HepG2 (cell line): ENCODE results near the gene BEND3. TPM values are rescaled to one million over a fixed set of nuclear protein-coding genes. Genes with fewer than 3 reads are reported as not detected.

Experiments
- AKAP8 ChIP-seq: sonication (generic); formaldehyde crosslinking; IDR thresholded peaks from 2 replicates; pipeline ENCODE4 v1.5.1; 2020; ENCODE audit warnings: mild to moderate bottlenecking, missing genetic modification reagents
- ELF3 ChIP-seq: IDR thresholded peaks from 2 replicates; pipeline ENCODE4 v1.6.1; 2016; ENCODE audit warnings: missing genetic modification reagents, missing compliant biosample characterization
- FOXK1 ChIP-seq: sonication (generic); formaldehyde crosslinking; IDR thresholded peaks from 2 replicates; pipeline ENCODE4 v1.4.0; 2020; ENCODE audit warnings: low read depth, missing genetic modification reagents, borderline replicate concordance
- HMG20A ChIP-seq: IDR thresholded peaks from 2 replicates; pipeline ENCODE4 v1.6.1; 2016; ENCODE audit warnings: borderline replicate concordance
- MAFG ChIP-seq: sonication (generic); formaldehyde crosslinking; IDR thresholded peaks from 2 replicates; pipeline ENCODE4 v1.5.1; 2020; ENCODE audit warnings: mild to moderate bottlenecking, missing genetic modification reagents
- MEIS2 ChIP-seq: sonication (generic); formaldehyde crosslinking; IDR thresholded peaks from 2 replicates; pipeline ENCODE4 v1.9.0; 2021; ENCODE audit warnings: mild to moderate bottlenecking, missing genetic modification reagents
- NFKB2 ChIP-seq: sonication (generic); formaldehyde crosslinking; IDR thresholded peaks from 2 replicates; pipeline ENCODE4 v1.4.0; 2020; ENCODE audit warnings: missing genetic modification reagents, borderline replicate concordance
- TCF7 ChIP-seq: sonication (generic); IDR thresholded peaks from 2 replicates; pipeline ENCODE4 v1.6.1; 2016; ENCODE audit warnings: antibody characterized with exemption, low read depth
- THAP11 ChIP-seq: IDR thresholded peaks from 2 replicates; pipeline ENCODE4 v1.6.1; 2016; ENCODE audit warnings: missing biosample characterization, missing genetic modification reagents
- TOPORS ChIP-seq: sonication (generic); formaldehyde crosslinking; IDR thresholded peaks from 2 replicates; pipeline ENCODE4 v1.8.0; 2023; ENCODE audit warnings: mild to moderate bottlenecking, missing genetic modification reagents
- ZNF3 ChIP-seq: IDR thresholded peaks from 2 replicates; pipeline ENCODE4 v1.7.0; 2017; ENCODE audit warnings: inconsistent platforms
- ZNF335 ChIP-seq: sonication (generic); formaldehyde crosslinking; IDR thresholded peaks from 2 replicates; pipeline ENCODE4 v1.4.0; 2020; ENCODE audit warnings: missing genetic modification reagents
- ZNF644 ChIP-seq: IDR thresholded peaks from 2 replicates; pipeline ENCODE4 v1.6.1; 2016; ENCODE audit warnings: low read depth
- ZNF678 ChIP-seq: sonication (generic); formaldehyde crosslinking; IDR thresholded peaks from 2 replicates; pipeline ENCODE4 v1.4.0; 2020; ENCODE audit warnings: mild to moderate bottlenecking, missing genetic modification reagents
- ZNF790 ChIP-seq: sonication (generic); formaldehyde crosslinking; IDR thresholded peaks from 2 replicates; pipeline ENCODE4 v1.8.0; 2022; ENCODE audit warnings: missing genetic modification reagents, mild to moderate bottlenecking, borderline replicate concordance
- polyA plus RNA-seq, 8 experiments: library from polyadenylated mRNA; depleted of rRNA in 3 of 8; stranded (reverse) in 7 of 8; unstranded in 1 of 8; fragments of >200 nt; fragmentation: Illumina TruSeq in 4 of 8; extraction: Trizol in 4 of 8; gene quantifications; 2 replicates each; pipeline versions ENCODE4 v1.2.1 to v1.2.3, GENCODE V29; 2011 to 2016; ENCODE audit warnings: low read depth in 4 of 8, missing spikeins in 1 of 8, mixed read lengths in 1 of 8; ENCODE audit not compliant: insufficient read depth in 1 of 8
- total RNA-seq, 5 experiments: library from RNA; depleted of rRNA; stranded (reverse); fragments of >200 nt; fragmentation: Illumina TruSeq; extraction: Trizol; gene quantifications; 2 replicates each; pipeline ENCODE4 v1.2.3, GENCODE V29; 2016; ENCODE audit warnings: low read depth in 1 of 5
- TF ChIP-seq, protein P1 (sequence below): conservative IDR thresholded peaks from 2 replicates; pipeline ENCODE4 v1.6.1; 2018; ENCODE audit warnings: missing genetic modification reagents
- TF ChIP-seq, protein P2 (sequence below): sonication (generic); formaldehyde crosslinking; IDR thresholded peaks from 2 replicates; pipeline ENCODE4 v1.4.0; 2020; ENCODE audit warnings: missing genetic modification reagents, borderline replicate concordance
- TF ChIP-seq, protein P3 (sequence below): sonication (generic); formaldehyde crosslinking; IDR thresholded peaks from 2 replicates; pipeline ENCODE4 v1.8.0; 2022; ENCODE audit warnings: missing genetic modification reagents, low read depth, mild to moderate bottlenecking, borderline replicate concordance
- TF ChIP-seq, protein P4 (sequence below): sonication (generic); formaldehyde crosslinking; IDR thresholded peaks from 2 replicates; pipeline ENCODE4 v1.4.0; 2020; ENCODE audit warnings: missing genetic modification reagents, borderline replicate concordance

Gene BEND3
- total and polyA plus RNA-seq, 2 of the 13 experiments (the other 11 are each of a cell fraction or from before 2014, with no cell fraction given) = 1.4 to 5.8 TPM

DNA sequence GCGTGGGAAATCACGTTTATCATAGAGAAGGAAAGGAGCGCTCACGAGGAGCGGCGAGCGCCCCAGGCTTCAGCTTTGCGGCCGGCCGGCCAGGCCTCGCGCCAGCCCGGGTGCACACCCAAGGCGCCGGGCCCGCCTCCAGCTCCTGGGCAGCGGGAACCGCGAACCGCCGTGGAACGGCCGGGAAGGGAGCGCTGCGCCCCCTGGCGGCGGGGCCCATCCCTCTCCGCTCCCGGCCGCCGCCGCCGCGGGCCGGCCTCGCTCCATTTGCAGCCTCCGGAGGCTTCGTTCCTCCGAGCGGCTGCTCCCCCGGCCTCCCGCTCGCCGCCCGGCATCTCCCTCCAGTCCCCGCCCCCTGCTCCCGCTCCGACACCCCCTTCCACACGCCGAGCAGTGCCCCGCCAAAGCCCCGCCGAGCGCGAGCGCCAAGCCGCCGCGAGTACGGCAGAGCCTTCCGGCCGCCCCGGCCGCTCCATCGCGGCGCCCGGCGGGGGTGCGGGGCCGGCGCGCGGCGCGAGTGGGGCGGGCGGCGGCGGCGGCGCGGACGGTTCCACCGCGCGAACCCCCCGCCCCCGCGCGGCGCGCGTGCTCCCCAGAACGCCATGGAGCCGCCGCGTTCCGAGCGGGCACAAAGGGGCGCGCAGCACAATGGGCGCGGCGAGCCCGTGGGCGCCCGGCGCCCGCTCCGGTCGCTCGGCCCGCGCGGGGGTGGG is 946 bp downstream of the BEND3 start (continued):
- TF ChIP-seq, protein P1, sequence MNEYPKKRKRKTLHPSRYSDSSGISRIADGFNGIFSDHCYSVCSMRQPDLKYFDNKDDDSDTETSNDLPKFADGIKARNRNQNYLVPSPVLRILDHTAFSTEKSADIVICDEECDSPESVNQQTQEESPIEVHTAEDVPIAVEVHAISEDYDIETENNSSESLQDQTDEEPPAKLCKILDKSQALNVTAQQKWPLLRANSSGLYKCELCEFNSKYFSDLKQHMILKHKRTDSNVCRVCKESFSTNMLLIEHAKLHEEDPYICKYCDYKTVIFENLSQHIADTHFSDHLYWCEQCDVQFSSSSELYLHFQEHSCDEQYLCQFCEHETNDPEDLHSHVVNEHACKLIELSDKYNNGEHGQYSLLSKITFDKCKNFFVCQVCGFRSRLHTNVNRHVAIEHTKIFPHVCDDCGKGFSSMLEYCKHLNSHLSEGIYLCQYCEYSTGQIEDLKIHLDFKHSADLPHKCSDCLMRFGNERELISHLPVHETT (CRISPR knock-in tag) = peak; percentile 59
- TF ChIP-seq, protein P2, sequence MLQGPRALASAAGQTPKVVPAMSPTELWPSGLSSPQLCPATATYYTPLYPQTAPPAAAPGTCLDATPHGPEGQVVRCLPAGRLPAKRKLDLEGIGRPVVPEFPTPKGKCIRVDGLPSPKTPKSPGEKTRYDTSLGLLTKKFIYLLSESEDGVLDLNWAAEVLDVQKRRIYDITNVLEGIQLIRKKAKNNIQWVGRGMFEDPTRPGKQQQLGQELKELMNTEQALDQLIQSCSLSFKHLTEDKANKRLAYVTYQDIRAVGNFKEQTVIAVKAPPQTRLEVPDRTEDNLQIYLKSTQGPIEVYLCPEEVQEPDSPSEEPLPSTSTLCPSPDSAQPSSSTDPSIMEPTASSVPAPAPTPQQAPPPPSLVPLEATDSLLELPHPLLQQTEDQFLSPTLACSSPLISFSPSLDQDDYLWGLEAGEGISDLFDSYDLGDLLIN (CRISPR knock-in tag) = 0 out of 2 replicates have a peak, but pooled peaks have one; percentile 65
- TF ChIP-seq ZNF335 (CRISPR knock-in tag) = no peak
- TF ChIP-seq MAFG (CRISPR knock-in tag) = no peak
- no peak for TF ChIP-seq AKAP8 (CRISPR knock-in tag)
- TF ChIP-seq ZNF3 (CRISPR knock-in tag) = no peak
- no peak; the same call in 1 of the 2 replicates for TF ChIP-seq MEIS2 (CRISPR knock-in tag)
- no peak for TF ChIP-seq TCF7
- TF ChIP-seq, protein P3, sequence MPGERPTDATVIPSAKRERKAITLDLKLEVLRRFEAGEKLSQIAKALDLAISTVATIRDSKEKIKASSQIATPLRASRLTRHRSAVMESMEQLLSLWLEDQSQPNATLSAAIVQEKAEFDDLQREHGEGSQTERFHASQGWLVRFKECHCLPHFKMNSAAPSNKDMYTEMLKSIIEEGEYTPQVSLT (CRISPR knock-in tag) = no peak
- TF ChIP-seq NFKB2 (CRISPR knock-in tag) = peak; percentile 79; the same call in 1 of the 2 replicates
- TF ChIP-seq, protein P4, sequence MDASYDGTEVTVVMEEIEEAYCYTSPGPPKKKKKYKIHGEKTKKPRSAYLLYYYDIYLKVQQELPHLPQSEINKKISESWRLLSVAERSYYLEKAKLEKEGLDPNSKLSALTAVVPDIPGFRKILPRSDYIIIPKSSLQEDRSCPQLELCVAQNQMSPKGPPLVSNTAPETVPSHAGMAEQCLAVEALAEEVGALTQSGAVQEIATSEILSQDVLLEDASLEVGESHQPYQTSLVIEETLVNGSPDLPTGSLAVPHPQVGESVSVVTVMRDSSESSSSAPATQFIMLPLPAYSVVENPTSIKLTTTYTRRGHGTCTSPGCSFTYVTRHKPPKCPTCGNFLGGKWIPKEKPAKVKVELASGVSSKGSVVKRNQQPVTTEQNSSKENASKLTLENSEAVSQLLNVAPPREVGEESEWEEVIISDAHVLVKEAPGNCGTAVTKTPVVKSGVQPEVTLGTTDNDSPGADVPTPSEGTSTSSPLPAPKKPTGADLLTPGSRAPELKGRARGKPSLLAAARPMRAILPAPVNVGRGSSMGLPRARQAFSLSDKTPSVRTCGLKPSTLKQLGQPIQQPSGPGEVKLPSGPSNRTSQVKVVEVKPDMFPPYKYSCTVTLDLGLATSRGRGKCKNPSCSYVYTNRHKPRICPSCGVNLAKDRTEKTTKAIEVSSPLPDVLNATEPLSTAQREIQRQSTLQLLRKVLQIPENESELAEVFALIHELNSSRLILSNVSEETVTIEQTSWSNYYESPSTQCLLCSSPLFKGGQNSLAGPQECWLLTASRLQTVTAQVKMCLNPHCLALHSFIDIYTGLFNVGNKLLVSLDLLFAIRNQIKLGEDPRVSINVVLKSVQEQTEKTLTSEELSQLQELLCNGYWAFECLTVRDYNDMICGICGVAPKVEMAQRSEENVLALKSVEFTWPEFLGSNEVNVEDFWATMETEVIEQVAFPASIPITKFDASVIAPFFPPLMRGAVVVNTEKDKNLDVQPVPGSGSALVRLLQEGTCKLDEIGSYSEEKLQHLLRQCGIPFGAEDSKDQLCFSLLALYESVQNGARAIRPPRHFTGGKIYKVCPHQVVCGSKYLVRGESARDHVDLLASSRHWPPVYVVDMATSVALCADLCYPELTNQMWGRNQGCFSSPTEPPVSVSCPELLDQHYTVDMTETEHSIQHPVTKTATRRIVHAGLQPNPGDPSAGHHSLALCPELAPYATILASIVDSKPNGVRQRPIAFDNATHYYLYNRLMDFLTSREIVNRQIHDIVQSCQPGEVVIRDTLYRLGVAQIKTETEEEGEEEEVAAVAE (CRISPR knock-in tag) = no peak; the same call in 1 of the 2 replicates
- no peak for TF ChIP-seq ZNF644
- 0 out of 2 replicates have a peak, but pooled peaks have one; percentile 52 for TF ChIP-seq TOPORS (CRISPR knock-in tag)
- no peak for TF ChIP-seq FOXK1 (CRISPR knock-in tag)
- no peak for TF ChIP-seq ZNF790
- peak; percentile 41; the same call in 1 of the 2 replicates for TF ChIP-seq ELF3
- TF ChIP-seq ZNF678 (CRISPR knock-in tag) = no peak
- no peak for TF ChIP-seq HMG20A (CRISPR knock-in tag)
- peak; percentile 52 for TF ChIP-seq THAP11 (CRISPR knock-in tag)
